LNCaP clone FGC (cell line): Measurements from ENCODE around the gene KIAA1217.

Experiments
- DNase-seq: peaks from one replicate; pipeline ENCODE4 v3.0.0-alpha.2; 2011; ENCODE audit warnings: low read depth
- H3K4me3 ChIP-seq: 2 replicates; pipeline ENCODE4 v1.5.1; 2011; ENCODE audit warnings: mild to moderate bottlenecking, low read depth, low read length, control low read depth
- TF ChIP-seq, protein P1 (sequence below): IDR thresholded peaks from 2 replicates; pipeline ENCODE4 v1.5.1; 2012; ENCODE audit warnings: mild to moderate bottlenecking; ENCODE audit not compliant: control insufficient read depth, insufficient read depth; ENCODE audit errors: extremely low read depth

The KIAA1217 gene

GRCh38 chr10:24277771-24278170, 68.8 kb downstream of the KIAA1217 start:
- TF ChIP-seq, protein P1, sequence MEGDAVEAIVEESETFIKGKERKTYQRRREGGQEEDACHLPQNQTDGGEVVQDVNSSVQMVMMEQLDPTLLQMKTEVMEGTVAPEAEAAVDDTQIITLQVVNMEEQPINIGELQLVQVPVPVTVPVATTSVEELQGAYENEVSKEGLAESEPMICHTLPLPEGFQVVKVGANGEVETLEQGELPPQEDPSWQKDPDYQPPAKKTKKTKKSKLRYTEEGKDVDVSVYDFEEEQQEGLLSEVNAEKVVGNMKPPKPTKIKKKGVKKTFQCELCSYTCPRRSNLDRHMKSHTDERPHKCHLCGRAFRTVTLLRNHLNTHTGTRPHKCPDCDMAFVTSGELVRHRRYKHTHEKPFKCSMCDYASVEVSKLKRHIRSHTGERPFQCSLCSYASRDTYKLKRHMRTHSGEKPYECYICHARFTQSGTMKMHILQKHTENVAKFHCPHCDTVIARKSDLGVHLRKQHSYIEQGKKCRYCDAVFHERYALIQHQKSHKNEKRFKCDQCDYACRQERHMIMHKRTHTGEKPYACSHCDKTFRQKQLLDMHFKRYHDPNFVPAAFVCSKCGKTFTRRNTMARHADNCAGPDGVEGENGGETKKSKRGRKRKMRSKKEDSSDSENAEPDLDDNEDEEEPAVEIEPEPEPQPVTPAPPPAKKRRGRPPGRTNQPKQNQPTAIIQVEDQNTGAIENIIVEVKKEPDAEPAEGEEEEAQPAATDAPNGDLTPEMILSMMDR, result no peak
- no peak for DNase-seq
- H3K4me3 ChIP-seq, result no peak overlapping the region

GRCh38 chr10:24278176-24278889, 69.4 kb downstream of the KIAA1217 start:
- TF ChIP-seq, protein P1, result no peak
- DNase-seq, result no peak
- H3K4me3 ChIP-seq, result no peak overlapping the region

DNA sequence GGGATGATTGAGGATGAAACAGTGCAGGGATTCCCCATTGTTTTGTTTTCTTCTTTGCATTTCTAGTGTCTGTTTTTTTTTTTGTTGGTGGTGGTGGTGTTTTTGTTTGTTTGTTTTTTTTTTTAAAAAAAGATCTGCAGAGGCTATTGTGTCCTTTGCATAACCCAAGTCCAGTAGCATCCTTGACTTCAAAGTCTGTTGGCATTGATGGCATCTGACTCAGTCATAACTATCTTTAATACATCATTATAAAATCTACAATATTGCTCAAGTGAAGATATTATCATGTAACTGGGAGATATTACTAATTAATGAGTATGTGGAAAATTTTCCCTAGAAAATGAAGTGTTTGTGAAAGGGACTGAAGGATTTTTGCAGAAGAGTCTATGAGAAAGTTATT, 70.2 kb downstream of the KIAA1217 start:
- DNase-seq, result no peak
- H3K4me3 ChIP-seq, result no peak overlapping the region
- TF ChIP-seq, protein P1, result no peak

GRCh38 chr10:24287559-24288195, 78.7 kb downstream of the KIAA1217 start:
- no peak overlapping the region for H3K4me3 ChIP-seq
- TF ChIP-seq, protein P1, result peak; percentile 27
- DNase-seq, result no peak

GRCh38 chr10:24288581-24288980, 79.6 kb downstream of the KIAA1217 start:
- H3K4me3 ChIP-seq, result no peak overlapping the region
- TF ChIP-seq, protein P1, result no peak
- peak; percentile 48 for DNase-seq

DNA sequence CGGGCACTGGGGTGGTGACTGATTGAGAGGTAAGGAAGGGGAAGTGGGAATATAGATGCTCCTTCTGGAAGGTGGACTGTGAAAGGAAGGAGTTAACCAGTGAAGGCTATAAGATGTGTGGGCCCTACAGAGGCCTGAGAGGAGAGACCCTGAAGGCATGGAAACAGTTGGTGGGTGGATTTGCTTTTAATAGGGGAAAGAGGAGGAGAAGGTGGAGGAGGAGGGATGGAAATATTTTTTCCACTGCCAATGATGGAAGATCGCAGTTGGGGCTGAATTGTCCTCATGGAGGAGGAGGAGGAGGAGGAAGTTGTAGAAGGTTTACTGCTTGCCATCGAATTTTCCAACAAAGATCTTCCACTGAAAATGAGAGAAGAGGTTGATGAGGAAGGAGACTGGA, 80.3 kb downstream of the KIAA1217 start:
- TF ChIP-seq, protein P1, result no peak
- no peak overlapping the region for H3K4me3 ChIP-seq
- DNase-seq, result no peak
